Endothelial cell of umbilical vein (primary cell): ENCODE results near the gene MBD2. TPM values are rescaled to one million over a fixed set of nuclear protein-coding genes. Genes with fewer than 3 reads are reported as not detected.

Experiments used
- BruUV-seq: library from RNA; stranded (reverse); fragments of 400-500 nt; replicated peaks from 2 replicates; lab custom pipeline; 2021; lab: Mats Ljungman, UMichigan
- CTCF ChIA-PET: fragments of 300-600, 350-600 bp; sonication (Branson Sonifier 250); formaldehyde crosslinking; loops from one replicate; lab custom pipeline; 2021; ENCODE audit warnings: antibody characterized with exemption, inconsistent platforms; lab: Charles Lee
- POLR2A ChIA-PET: fragments of 300-600, 350-600 bp; sonication (Branson Sonifier 250); formaldehyde crosslinking; loops from one replicate; lab custom pipeline; 2021; ENCODE audit warnings: antibody characterized with exemption, inconsistent platforms; lab: Charles Lee
- DNase-seq: peaks from one replicate; pipeline ENCODE4 v3.0.0-alpha.2; 2011; ENCODE audit warnings: low read depth, low spot score
- FAIRE-seq: peaks from 2 replicates; lab custom pipeline; 2011; peaks lifted over from hg19 to GRCh38; lab: Jason Lieb, UNC
- H2AFZ ChIP-seq: 2 replicates; pipeline ENCODE4 v1.6.0; 2012; ENCODE audit warnings: low read depth, low read length, control low read depth, inconsistent platforms
- H3K27ac ChIP-seq: 2 replicates; pipeline ENCODE4 v1.5.1; 2011; ENCODE audit warnings: low read depth, mild to moderate bottlenecking, control low read depth, low read length, moderate library complexity; ENCODE audit not compliant: insufficient read depth
- H3K27me3 ChIP-seq, 2 experiments: 2 replicates each; pipeline versions ENCODE4 v1.6.0 to v1.6.1; 2011; ENCODE audit warnings: low read length in 2 of 2, mixed read lengths in 1 of 2; ENCODE audit not compliant: control insufficient read depth in 2 of 2, insufficient read depth in 2 of 2
- H3K36me3 ChIP-seq, 2 experiments: 2 replicates in 1 of 2; 3 replicates in 1 of 2; pipeline ENCODE4 v1.5.1; 2011; ENCODE audit warnings: low read length in 2 of 2, mild to moderate bottlenecking in 1 of 2, moderate library complexity in 1 of 2; ENCODE audit not compliant: control insufficient read depth in 2 of 2, insufficient read depth in 2 of 2; ENCODE audit errors: extremely low read depth in 1 of 2
- H3K4me1 ChIP-seq: 3 replicates; pipeline ENCODE4 v1.5.1; 2011; ENCODE audit warnings: mild to moderate bottlenecking, low read length; ENCODE audit not compliant: control insufficient read depth, insufficient read depth; ENCODE audit errors: extremely low read depth
- H3K4me2 ChIP-seq: 2 replicates; pipeline ENCODE4 v1.6.1; 2011; ENCODE audit warnings: low read length, control low read depth, mixed read lengths; ENCODE audit not compliant: insufficient read depth
- H3K4me3 ChIP-seq, 3 experiments: fragments of 200-600 bp in 1 of 3; sonication (generic), shearing (Covaris generic) in 1 of 3; replicated peaks in 1 of 3; 2 replicates each; pipeline ENCODE4 v1.5.1; 2011 to 2016; ENCODE audit warnings: control low read depth in 3 of 3, low read length in 3 of 3, mild to moderate bottlenecking in 2 of 3, inconsistent platforms in 1 of 3, low read depth in 1 of 3, moderate library complexity in 1 of 3; ENCODE audit not compliant: insufficient read depth in 1 of 3
- H3K79me2 ChIP-seq: 2 replicates; pipeline ENCODE4 v1.6.0; 2012; ENCODE audit warnings: low read length, inconsistent platforms; ENCODE audit not compliant: control insufficient read depth, insufficient read depth
- H3K9ac ChIP-seq: replicated peaks from 2 replicates; pipeline ENCODE3; 2011; ENCODE audit warnings: low read length, control low read depth; ENCODE audit not compliant: insufficient read depth; ENCODE audit errors: extremely low read depth
- H3K9me1 ChIP-seq: replicated peaks from 3 replicates; pipeline ENCODE4 v1.6.0; 2011; ENCODE audit warnings: mild to moderate bottlenecking, low read length; ENCODE audit not compliant: control insufficient read depth, insufficient read depth; ENCODE audit errors: extremely low read depth
- H3K9me3 ChIP-seq: replicated peaks from 2 replicates; pipeline ENCODE4 v1.5.1; 2012; ENCODE audit warnings: low read length, inconsistent platforms; ENCODE audit not compliant: control insufficient read depth, insufficient read depth
- H4K20me1 ChIP-seq: replicated peaks from 2 replicates; pipeline ENCODE3; 2011; ENCODE audit warnings: mild to moderate bottlenecking, low read length; ENCODE audit not compliant: control insufficient read depth, insufficient read depth; ENCODE audit errors: extremely low read depth
- EZH2 ChIP-seq: IDR thresholded peaks from 2 replicates; pipeline ENCODE4 v1.6.1; 2012; ENCODE audit warnings: borderline replicate concordance, low read depth, mild to moderate bottlenecking, moderate library complexity, low read length, inconsistent platforms; ENCODE audit not compliant: severe bottlenecking
- FOS ChIP-seq: IDR thresholded peaks from 2 replicates; pipeline ENCODE4 v1.6.1; 2011; ENCODE audit warnings: mild to moderate bottlenecking, low read length, moderate library complexity, borderline replicate concordance; ENCODE audit not compliant: insufficient read depth
- GATA2 ChIP-seq: IDR thresholded peaks from 2 replicates; pipeline ENCODE4 v1.7.0; 2011; ENCODE audit warnings: low read depth, mild to moderate bottlenecking, moderate library complexity, mixed read lengths, low read length; ENCODE audit not compliant: insufficient read length, insufficient read depth
- JUN ChIP-seq: IDR thresholded peaks from 2 replicates; pipeline ENCODE4 v1.6.1; 2011; ENCODE audit warnings: borderline replicate concordance, low read depth; ENCODE audit not compliant: insufficient read length, insufficient read depth
- MYC ChIP-seq: IDR thresholded peaks from one replicate; pipeline ENCODE4 v1.6.1; 2011; ENCODE audit warnings: mild to moderate bottlenecking, low read depth, low read length
- POLR2A ChIP-seq: IDR thresholded peaks from 2 replicates; pipeline ENCODE4 v1.6.1; 2012; ENCODE audit warnings: low read depth, mild to moderate bottlenecking, control low read depth, low read length
- POLR2AphosphoS5 ChIP-seq: IDR thresholded peaks from 2 replicates; pipeline ENCODE4 v1.6.1; 2012; ENCODE audit warnings: low read depth, mild to moderate bottlenecking, control low read depth, low read length, moderate library complexity; ENCODE audit not compliant: insufficient read depth
- dilution Hi-C: fragments of 300-500 bp; cut with MboI; formaldehyde crosslinking; loops from one replicate; pipeline ENCODE4 v1.15.0; 2019; ENCODE audit warnings: low sequenced_read_pairs; ENCODE audit not compliant: extremely low pct_ligation_motif_present
- intact Hi-C: fragments of 100-400 bp; cut with micrococcal nuclease; formaldehyde crosslinking; loops from one replicate; pipeline ENCODE4 v1.10.0; 2022
- polyA plus RNA-seq, 4 experiments: library from polyadenylated mRNA; depleted of rRNA in 3 of 4; stranded (reverse) in 3 of 4; unstranded in 1 of 4; fragments of >200 nt; gene quantifications; 2 replicates each; pipeline versions ENCODE4 v1.2.1 to v1.2.3, GENCODE V29; 2011 to 2012; ENCODE audit warnings: missing spikeins in 1 of 4
- total RNA-seq: library from RNA; stranded (reverse); gene quantifications from 2 replicates; pipeline ENCODE4 v1.2.3, GENCODE V29; 2021
- TF ChIP-seq, protein P1 (sequence below): IDR thresholded peaks from 2 replicates; pipeline ENCODE4 v1.6.1; 2011; ENCODE audit not compliant: insufficient read depth, insufficient read length
- TF ChIP-seq, protein P2 (sequence below), 2 donors: IDR thresholded peaks; 1 replicate in 1 of 2; 2 replicates in 1 of 2; pipeline ENCODE4 v1.5.1; 2011; ENCODE audit warnings: low read length in 2 of 2, mild to moderate bottlenecking in 2 of 2, moderate library complexity in 2 of 2, control low read depth in 1 of 2, inconsistent platforms in 1 of 2, low read depth in 1 of 2; ENCODE audit not compliant: insufficient read depth in 1 of 2; ENCODE audit errors: extremely low read depth in 1 of 2

Gene MBD2
- total and polyA plus RNA-seq, 2 donors (not counting 3 experiments of a cell fraction or from before 2014, with no cell fraction given), result 86.8 to 110 TPM

DNA sequence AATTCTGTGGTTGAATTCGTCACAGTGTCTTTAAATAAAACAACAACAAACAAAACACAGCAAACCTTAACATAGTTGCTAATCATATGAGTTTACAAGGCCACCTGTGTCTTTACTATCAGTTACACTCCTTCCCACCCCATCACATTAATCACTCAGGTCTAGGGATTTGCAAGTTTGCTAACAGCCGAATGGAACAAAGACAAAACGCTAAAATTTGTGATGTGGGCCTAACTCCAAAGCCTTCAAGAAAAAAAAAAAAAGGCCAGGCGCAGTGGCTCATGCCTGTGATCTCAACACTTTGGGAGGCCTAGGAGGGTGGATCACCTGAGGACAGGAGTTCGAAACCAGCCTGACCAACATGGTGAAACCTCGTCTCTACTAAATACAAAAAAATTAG is 44.3 kb upstream of the MBD2 start:
- ChIA-PET CTCF (interaction anchor here (0.6 to 3.5 kb wide), 9 partner anchors 31 to 1368 kb away, joined by 3 to 59 read pairs (median 9); partner anchors contain the start of gene MBD2), POLR2A (interaction anchor here (1.0 kb wide), 1 partner anchor 36 kb away, joined by 4 read pairs; no protein-coding TSS in a partner anchor)
- Histone ChIP-seq H3K27ac (peak overlapping the region; percentile 70), H3K27me3 (no peaks in the 10 kb centered on the region), H3K9ac (peak overlapping the region; percentile 81), H4K20me1 (no peaks in the 10 kb centered on the region), H3K36me3 (no peaks in the 10 kb centered on the region), H3K9me1 (no peaks in the 10 kb centered on the region), H3K9me3 (no peaks in the 10 kb centered on the region), H2AFZ (peak overlapping the region; percentile 1), H3K4me2 (no peak overlapping the region), H3K79me2 (no peaks in the 10 kb centered on the region), H3K4me1 (peaks cover 6% of the 10 kb centered on the region), H3K4me3 (peak overlapping the region in 1 of 3 experiments; percentile 61)
- intact Hi-C loops (loop anchor here (1.0 to 2.0 kb wide), 4 partner anchors 18 to 119 kb away; partner anchors contain the start of gene MBD2), dilution Hi-C loops (no loop called here)
- BruUV-seq, result TSS peak; percentile 70
- FAIRE-seq (no peak), DNase-seq (peak; percentile 5)
- TF ChIP-seq GATA2, result no peak
- no peak for TF ChIP-seq EZH2

DNA sequence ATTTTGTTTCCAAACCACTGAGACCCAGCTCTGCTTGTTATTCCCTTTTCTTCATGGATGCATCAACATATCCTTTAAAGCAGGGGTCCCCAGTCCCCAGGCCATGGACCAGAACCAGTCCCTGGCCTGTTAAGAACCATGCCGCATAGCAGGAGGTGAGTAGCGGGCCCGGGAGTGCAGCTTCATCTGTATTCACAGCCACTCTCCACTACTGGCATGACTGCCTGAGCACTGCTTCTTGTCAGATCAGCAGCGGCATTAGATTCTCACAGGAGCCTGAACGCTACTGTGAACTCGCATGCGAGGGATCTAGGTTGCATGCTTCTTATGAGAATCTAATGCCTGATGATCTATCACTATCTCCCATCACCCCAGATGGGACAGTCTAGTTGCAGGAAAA is 43.2 kb upstream of the MBD2 start:
- Histone ChIP-seq H3K36me3 (no peaks in the 10 kb centered on the region), H3K27me3 (no peaks in the 10 kb centered on the region), H3K9me1 (no peaks in the 10 kb centered on the region), H3K4me3 (no peak overlapping the region), H2AFZ (no peak overlapping the region), H3K4me1 (peaks cover 6% of the 10 kb centered on the region), H3K27ac (no peak overlapping the region), H3K79me2 (no peaks in the 10 kb centered on the region), H4K20me1 (no peaks in the 10 kb centered on the region), H3K4me2 (no peak overlapping the region), H3K9ac (no peak overlapping the region), H3K9me3 (no peaks in the 10 kb centered on the region)
- DNase-seq, result no peak
- ChIA-PET CTCF (no interaction called here), POLR2A (no interaction called here)
- FAIRE-seq, result no peak
- BruUV-seq, result no TSS peak
- intact Hi-C loops (loop anchor here (2.0 kb wide), 1 partner anchor 17 kb away; no protein-coding TSS in a partner anchor), dilution Hi-C loops (no loop called here)
- no peak for TF ChIP-seq JUN
- no peak for TF ChIP-seq GATA2
- TF ChIP-seq, protein P1, sequence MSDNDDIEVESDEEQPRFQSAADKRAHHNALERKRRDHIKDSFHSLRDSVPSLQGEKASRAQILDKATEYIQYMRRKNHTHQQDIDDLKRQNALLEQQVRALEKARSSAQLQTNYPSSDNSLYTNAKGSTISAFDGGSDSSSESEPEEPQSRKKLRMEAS, result no peak
- TF ChIP-seq POLR2AphosphoS5, result no peak
- no peak for TF ChIP-seq MYC
- TF ChIP-seq EZH2, result no peak
- TF ChIP-seq POLR2A, result no peak
- TF ChIP-seq, protein P2, sequence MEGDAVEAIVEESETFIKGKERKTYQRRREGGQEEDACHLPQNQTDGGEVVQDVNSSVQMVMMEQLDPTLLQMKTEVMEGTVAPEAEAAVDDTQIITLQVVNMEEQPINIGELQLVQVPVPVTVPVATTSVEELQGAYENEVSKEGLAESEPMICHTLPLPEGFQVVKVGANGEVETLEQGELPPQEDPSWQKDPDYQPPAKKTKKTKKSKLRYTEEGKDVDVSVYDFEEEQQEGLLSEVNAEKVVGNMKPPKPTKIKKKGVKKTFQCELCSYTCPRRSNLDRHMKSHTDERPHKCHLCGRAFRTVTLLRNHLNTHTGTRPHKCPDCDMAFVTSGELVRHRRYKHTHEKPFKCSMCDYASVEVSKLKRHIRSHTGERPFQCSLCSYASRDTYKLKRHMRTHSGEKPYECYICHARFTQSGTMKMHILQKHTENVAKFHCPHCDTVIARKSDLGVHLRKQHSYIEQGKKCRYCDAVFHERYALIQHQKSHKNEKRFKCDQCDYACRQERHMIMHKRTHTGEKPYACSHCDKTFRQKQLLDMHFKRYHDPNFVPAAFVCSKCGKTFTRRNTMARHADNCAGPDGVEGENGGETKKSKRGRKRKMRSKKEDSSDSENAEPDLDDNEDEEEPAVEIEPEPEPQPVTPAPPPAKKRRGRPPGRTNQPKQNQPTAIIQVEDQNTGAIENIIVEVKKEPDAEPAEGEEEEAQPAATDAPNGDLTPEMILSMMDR (IDR thresholded peaks at IDR 0.05; ENCODE audit: extremely low read depth in 1 of 2, insufficient read depth in 1 of 2, low read depth in 1 of 2, low read length in 2 of 2), result no peak
- TF ChIP-seq FOS, result no peak
